B cell (primary cell): ENCODE measurements around the gene MAP3K13. TPM values are rescaled to one million over a fixed set of nuclear protein-coding genes. Genes with fewer than 3 reads are reported as not detected.

Experiments
- ATAC-seq: fragments of 200-7000 bp; cut with Tn5 transposase; one replicate; pipeline ENCODE4 v1.10.0; 2021; ENCODE audit warnings: low read depth, mild to moderate bottlenecking, moderate number of reproducible peaks, moderate library complexity
- CTCF ChIA-PET: fragments of 350-600 bp; sonication (Branson Sonifier 250); formaldehyde crosslinking; loops from one replicate; lab custom pipeline; 2021; ENCODE audit warnings: antibody characterized with exemption, inconsistent platforms; lab: Charles Lee
- POLR2A ChIA-PET: fragments of 350-600 bp; sonication (Branson Sonifier 250); formaldehyde crosslinking; loops from one replicate; lab custom pipeline; 2021; ENCODE audit warnings: antibody characterized with exemption; lab: Charles Lee
- DNase-seq: peaks from one replicate; pipeline ENCODE4 v3.0.0; 2013
- H2AFZ ChIP-seq: 2 replicates; pipeline ENCODE4 v1.6.1; 2012; ENCODE audit warnings: mild to moderate bottlenecking, low read depth, low read length; ENCODE audit not compliant: insufficient read depth, poor library complexity, severe bottlenecking
- H3K27ac ChIP-seq, 2 donors: 1 replicate in 1 of 2; 2 replicates in 1 of 2; pipeline ENCODE4 v1.5.1; 2012 to 2013; ENCODE audit warnings: low read length in 2 of 2, mild to moderate bottlenecking in 2 of 2, moderate library complexity in 1 of 2
- H3K27me3 ChIP-seq, 4 experiments: fragments of 200-600 bp in 1 of 4; sonication (generic) in 1 of 4; replicated peaks in 1 of 4; 1 replicate in 2 of 4; 2 replicates in 2 of 4; pipeline versions ENCODE4 v1.6.1 to v1.7.0; 2013 to 2016; ENCODE audit warnings: low read length in 3 of 4, mild to moderate bottlenecking in 2 of 4, mixed read lengths in 1 of 4, moderate library complexity in 1 of 4; ENCODE audit not compliant: insufficient read depth in 4 of 4, control insufficient read depth in 3 of 4; ENCODE audit errors: control extremely low read depth in 1 of 4
- H3K36me3 ChIP-seq, 2 experiments: replicated peaks in 1 of 2; 1 replicate in 1 of 2; 2 replicates in 1 of 2; pipeline versions ENCODE4 v1.6.1 to v1.7.1; 2013; ENCODE audit warnings: low read length in 1 of 2; ENCODE audit not compliant: insufficient read depth in 2 of 2, control insufficient read depth in 1 of 2; ENCODE audit errors: control extremely low read depth in 1 of 2, extremely low read depth in 1 of 2
- H3K4me1 ChIP-seq, 2 donors: fragments of 200-600 bp in 1 of 2; sonication (generic) in 1 of 2; 1 replicate in 1 of 2; 2 replicates in 1 of 2; pipeline versions ENCODE4 v1.5.1 to v1.6.1; 2013 to 2017; ENCODE audit warnings: low read length in 2 of 2; ENCODE audit not compliant: control insufficient read depth in 2 of 2, insufficient read depth in 2 of 2
- H3K4me2 ChIP-seq: replicated peaks from 2 replicates; pipeline ENCODE3; 2012; ENCODE audit warnings: mild to moderate bottlenecking, low read depth, low read length; ENCODE audit not compliant: poor library complexity, severe bottlenecking
- H3K4me3 ChIP-seq, 5 experiments: fragments of 200-600 bp in 1 of 5; sonication (generic) in 1 of 5; 1 replicate in 3 of 5; 2 replicates in 2 of 5; pipeline versions ENCODE4 v1.5.1 to v1.7.0; 2011 to 2016; ENCODE audit warnings: low read length in 4 of 5, mild to moderate bottlenecking in 4 of 5, low read depth in 2 of 5, control low read depth in 1 of 5, moderate library complexity in 1 of 5; ENCODE audit not compliant: insufficient read depth in 1 of 5; ENCODE audit errors: control extremely low read depth in 1 of 5, extremely low read depth in 1 of 5
- H3K79me2 ChIP-seq: fragments of 200-600 bp; sonication (generic); one replicate; pipeline ENCODE4 v1.6.0; 2016; ENCODE audit warnings: low read length; ENCODE audit not compliant: control insufficient read depth, insufficient read depth
- H3K9ac ChIP-seq: fragments of 200-600 bp; sonication (generic); 2 replicates; pipeline ENCODE4 v1.6.1; 2017; ENCODE audit warnings: mild to moderate bottlenecking, low read length, moderate library complexity
- H3K9me3 ChIP-seq, 3 donors: one replicate each; pipeline versions ENCODE4 v1.6.1 to v1.7.1; 2013; ENCODE audit warnings: low read length in 2 of 3; ENCODE audit not compliant: control insufficient read depth in 2 of 3, insufficient read depth in 1 of 3; ENCODE audit errors: control extremely low read depth in 1 of 3
- H4K20me1 ChIP-seq: 2 replicates; pipeline ENCODE4 v1.6.0; 2012; ENCODE audit warnings: mild to moderate bottlenecking, low read length; ENCODE audit not compliant: insufficient read depth, control insufficient read depth, poor library complexity, severe bottlenecking
- H3K27ac Mint-ChIP-seq: one replicate; pipeline ENCODE4 v1.8.0; 2021; ENCODE audit warnings: mixed read lengths
- H3K27me3 Mint-ChIP-seq: one replicate; pipeline ENCODE4 v1.8.0; 2021; ENCODE audit warnings: mixed read lengths
- H3K4me1 Mint-ChIP-seq: one replicate; pipeline ENCODE4 v1.8.0; 2021; ENCODE audit warnings: mixed read lengths
- H3K4me3 Mint-ChIP-seq: one replicate; pipeline ENCODE4 v1.8.0; 2021; ENCODE audit warnings: mixed read lengths
- H3K9me3 Mint-ChIP-seq: one replicate; pipeline ENCODE4 v1.8.0; 2022; ENCODE audit warnings: mixed read lengths; ENCODE audit not compliant: insufficient read depth
- EZH2 ChIP-seq: IDR thresholded peaks from 2 replicates; pipeline ENCODE4 v1.6.1; 2012; ENCODE audit warnings: borderline replicate concordance, low read depth, mild to moderate bottlenecking, moderate library complexity, low read length; ENCODE audit not compliant: insufficient read depth, poor library complexity, severe bottlenecking
- WGBS: methylation state at CpG from one replicate; pipeline ENCODE4 v1.1.5; 2013; ENCODE audit warnings: missing lambda C conversion rate; ENCODE audit not compliant: insufficient coverage; 5-methylcytosine and 5-hydroxymethylcytosine counted together
- intact Hi-C: fragments of 100-400 bp; cut with micrococcal nuclease; formaldehyde crosslinking; loops from one replicate; pipeline ENCODE4 v1.10.0; 2022
- polyA plus RNA-seq: library from polyadenylated mRNA; depleted of rRNA; stranded (reverse); fragments of >200 nt; gene quantifications from 2 replicates; pipeline ENCODE4 v1.2.3, GENCODE V29; 2012
- total RNA-seq, 2 donors: library from RNA; stranded (reverse); fragments of 120-200 nt in 1 of 2; gene quantifications; 1 replicate in 1 of 2; 2 replicates in 1 of 2; pipeline versions ENCODE4 v1.2.3 to v1.2.4, GENCODE V29; 2013 to 2022
- TF ChIP-seq, protein P1 (sequence below): fragments of 200-600 bp; IDR thresholded peaks from one replicate; pipeline ENCODE4 v1.8.0; 2022; ENCODE audit warnings: antibody characterized with exemption, mild to moderate bottlenecking

MAP3K13 gene
- total and polyA plus RNA-seq, 2 donors (not counting 1 experiment from before 2014, with no cell fraction given) = 5.7 to 9.2 TPM

DNA sequence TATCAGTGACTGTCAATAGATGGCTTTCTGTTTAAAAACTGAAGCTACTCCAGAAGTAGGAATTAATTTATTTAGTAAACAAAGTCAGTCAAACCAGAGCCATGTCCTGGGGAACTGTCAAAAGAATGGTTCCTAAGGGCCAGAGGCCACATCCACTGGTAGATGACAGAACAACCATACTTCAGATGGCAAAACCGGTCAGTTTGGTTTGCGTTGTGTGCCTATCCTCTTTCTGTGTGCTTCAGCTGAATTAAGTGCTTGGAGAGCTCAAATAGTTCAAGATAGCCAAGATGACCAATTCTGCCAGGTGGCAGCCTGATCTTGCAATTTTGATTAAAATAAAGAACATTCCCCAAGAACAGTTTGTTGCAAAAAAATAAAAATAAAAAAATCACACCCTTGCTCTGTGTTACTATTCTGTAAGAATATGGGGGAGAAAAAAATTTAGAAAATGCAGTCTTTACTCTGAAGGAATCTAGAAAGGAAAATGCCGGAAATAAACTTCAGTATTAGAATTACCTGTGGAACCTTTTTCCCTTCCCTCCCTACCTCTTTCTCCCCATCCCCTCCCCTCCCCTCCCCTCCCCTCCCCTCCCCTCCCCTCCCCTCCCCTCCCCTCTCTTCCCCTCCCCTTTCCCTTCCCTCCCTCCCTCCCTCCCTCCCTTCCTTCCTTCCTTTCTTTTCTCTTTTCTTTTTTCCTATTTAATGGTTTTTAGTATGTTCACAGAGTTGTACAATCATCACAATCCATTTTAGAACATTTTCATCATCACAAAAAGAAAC is 2.5 kb downstream of the MAP3K13 start:
- 100% methylated on average over 2 of the region's 3 CpGs for WGBS
- TF ChIP-seq EZH2 = no peak
- TF ChIP-seq, protein P1, sequence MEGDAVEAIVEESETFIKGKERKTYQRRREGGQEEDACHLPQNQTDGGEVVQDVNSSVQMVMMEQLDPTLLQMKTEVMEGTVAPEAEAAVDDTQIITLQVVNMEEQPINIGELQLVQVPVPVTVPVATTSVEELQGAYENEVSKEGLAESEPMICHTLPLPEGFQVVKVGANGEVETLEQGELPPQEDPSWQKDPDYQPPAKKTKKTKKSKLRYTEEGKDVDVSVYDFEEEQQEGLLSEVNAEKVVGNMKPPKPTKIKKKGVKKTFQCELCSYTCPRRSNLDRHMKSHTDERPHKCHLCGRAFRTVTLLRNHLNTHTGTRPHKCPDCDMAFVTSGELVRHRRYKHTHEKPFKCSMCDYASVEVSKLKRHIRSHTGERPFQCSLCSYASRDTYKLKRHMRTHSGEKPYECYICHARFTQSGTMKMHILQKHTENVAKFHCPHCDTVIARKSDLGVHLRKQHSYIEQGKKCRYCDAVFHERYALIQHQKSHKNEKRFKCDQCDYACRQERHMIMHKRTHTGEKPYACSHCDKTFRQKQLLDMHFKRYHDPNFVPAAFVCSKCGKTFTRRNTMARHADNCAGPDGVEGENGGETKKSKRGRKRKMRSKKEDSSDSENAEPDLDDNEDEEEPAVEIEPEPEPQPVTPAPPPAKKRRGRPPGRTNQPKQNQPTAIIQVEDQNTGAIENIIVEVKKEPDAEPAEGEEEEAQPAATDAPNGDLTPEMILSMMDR = no peak
- H3K4me3 Mint-ChIP-seq = no peak overlapping the region
- peaks cover 56% of the 10 kb centered on the region for H3K27me3 Mint-ChIP-seq
- CTCF ChIA-PET = no interaction called here
- H3K79me2 ChIP-seq = no peaks in the 10 kb centered on the region
- POLR2A ChIA-PET = no interaction called here
- H3K9me3 Mint-ChIP-seq = no peaks in the 10 kb centered on the region
- no peak overlapping the region for H3K4me3 ChIP-seq
- intact Hi-C loops = no loop called here
- no peak for DNase-seq
- peaks cover 7 to 9% of the 10 kb centered on the region in 2 donors for H3K4me1 ChIP-seq
- H3K9me3 ChIP-seq = no peaks in the 10 kb centered on the region
- H3K9ac ChIP-seq = no peak overlapping the region
- H4K20me1 ChIP-seq = no peaks in the 10 kb centered on the region
- no peak overlapping the region for H3K27ac Mint-ChIP-seq
- no peak overlapping the region for H3K4me2 ChIP-seq
- H3K27me3 ChIP-seq = peaks cover 0 to 25% (median 18%) of the 10 kb centered on the region in 4 experiments
- H3K4me1 Mint-ChIP-seq = peaks cover 14% of the 10 kb centered on the region
- no peaks in the 10 kb centered on the region for H3K36me3 ChIP-seq
- ATAC-seq = no peak
- H3K27ac ChIP-seq = no peak overlapping the region
- H2AFZ ChIP-seq = no peak overlapping the region

- ChIA-PET CTCF (no interaction called here), POLR2A (no interaction called here)
- Histone ChIP-seq H2AFZ (no peak overlapping the region), H3K27ac (no peak overlapping the region), H3K79me2 (no peaks in the 10 kb centered on the region), H3K36me3 (no peaks in the 10 kb centered on the region), H3K9me3 (no peaks in the 10 kb centered on the region), H3K4me3 (no peak overlapping the region), H3K4me1 (peaks cover 7 to 9% of the 10 kb centered on the region in 2 donors), H3K4me2 (no peak overlapping the region), H3K27me3 (peaks cover 0 to 25% (median 18%) of the 10 kb centered on the region in 4 experiments), H4K20me1 (no peaks in the 10 kb centered on the region), H3K9ac (no peak overlapping the region)
- H3K27me3 Mint-ChIP-seq = peaks cover 56% of the 10 kb centered on the region
- DNase-seq = no peak
- no peak overlapping the region for H3K4me3 Mint-ChIP-seq
- H3K4me1 Mint-ChIP-seq = peaks cover 14% of the 10 kb centered on the region
- intact Hi-C loops = no loop called here
- no peaks in the 10 kb centered on the region for H3K9me3 Mint-ChIP-seq
- TF ChIP-seq, protein P1 = no peak
- no peak for TF ChIP-seq EZH2
- no CpG with 5 or more reads among the region's 1 CpG for WGBS
- no peak for ATAC-seq
- H3K27ac Mint-ChIP-seq = no peak overlapping the region
Measured at GRCh38 chr3:185366074-185366335, 3.1 kb downstream of the MAP3K13 start.
